ENCODE measurements around the gene CAMK1D. TPM values are rescaled to one million over a fixed set of nuclear protein-coding genes. Genes with fewer than 3 reads are reported as not detected.

The CAMK1D gene
- total RNA-seq, 1 experiment from 2014 or later, result 10.2 TPM

- TF ChIP-seq SMAD3 (CRISPR knock-in tag; IDR thresholded peaks at IDR 0.05; ENCODE audit: borderline replicate concordance) (no peak), MXD4 (CRISPR knock-in tag; IDR thresholded peaks at IDR 0.05; ENCODE audit: borderline replicate concordance) (no peak), SOX15 (CRISPR knock-in tag; IDR thresholded peaks at IDR 0.05) (no peak), ZNF671 (CRISPR knock-in tag; IDR thresholded peaks at IDR 0.05) (no peak)
- TF ChIP-seq, protein P1, sequence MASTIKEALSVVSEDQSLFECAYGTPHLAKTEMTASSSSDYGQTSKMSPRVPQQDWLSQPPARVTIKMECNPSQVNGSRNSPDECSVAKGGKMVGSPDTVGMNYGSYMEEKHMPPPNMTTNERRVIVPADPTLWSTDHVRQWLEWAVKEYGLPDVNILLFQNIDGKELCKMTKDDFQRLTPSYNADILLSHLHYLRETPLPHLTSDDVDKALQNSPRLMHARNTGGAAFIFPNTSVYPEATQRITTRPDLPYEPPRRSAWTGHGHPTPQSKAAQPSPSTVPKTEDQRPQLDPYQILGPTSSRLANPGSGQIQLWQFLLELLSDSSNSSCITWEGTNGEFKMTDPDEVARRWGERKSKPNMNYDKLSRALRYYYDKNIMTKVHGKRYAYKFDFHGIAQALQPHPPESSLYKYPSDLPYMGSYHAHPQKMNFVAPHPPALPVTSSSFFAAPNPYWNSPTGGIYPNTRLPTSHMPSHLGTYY (CRISPR knock-in tag; IDR thresholded peaks at IDR 0.05), result no peak
Observed at GRCh38 chr10:12785415-12785831, 436.1 kb downstream of the CAMK1D start (continued).

DNA sequence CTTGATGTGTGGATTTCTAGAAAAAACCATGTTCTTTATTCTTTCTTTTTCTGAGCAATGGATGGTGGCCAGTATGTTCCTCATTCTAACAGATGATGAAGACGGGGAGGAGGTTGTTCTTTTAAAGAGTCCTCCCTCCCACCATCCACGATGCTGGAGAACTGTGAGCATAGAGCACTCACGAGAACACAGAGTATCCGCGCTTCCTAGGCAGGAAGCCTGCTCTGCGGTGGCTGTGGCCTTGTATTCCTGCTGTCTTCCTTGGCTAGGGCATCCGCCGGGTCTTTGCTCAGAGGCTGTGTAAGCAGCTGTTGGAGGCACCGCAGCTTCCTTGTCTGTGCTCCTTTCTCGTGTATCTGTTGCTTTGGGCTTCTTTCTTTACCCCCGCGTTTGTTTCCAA is 437.9 kb downstream of the CAMK1D start:
- Mint-ChIP-seq H3K36me3 (peaks cover 11% of the 10 kb centered on the region), H3K27ac (no peak overlapping the region), H3K4me3 (no peak overlapping the region), H3K27me3 (ENCODE audit: low read depth) (no peaks in the 10 kb centered on the region; the same call in 1 of the 2 replicates), H3K9me3 (peaks cover 16% of the 10 kb centered on the region), H3K4me1 (peaks cover 3% of the 10 kb centered on the region; the same call in 1 of the 2 replicates)
- no peak for DNase-seq (ENCODE audit: low spot score)
- ATAC-seq, result no peak
- TF ChIP-seq, protein P2, sequence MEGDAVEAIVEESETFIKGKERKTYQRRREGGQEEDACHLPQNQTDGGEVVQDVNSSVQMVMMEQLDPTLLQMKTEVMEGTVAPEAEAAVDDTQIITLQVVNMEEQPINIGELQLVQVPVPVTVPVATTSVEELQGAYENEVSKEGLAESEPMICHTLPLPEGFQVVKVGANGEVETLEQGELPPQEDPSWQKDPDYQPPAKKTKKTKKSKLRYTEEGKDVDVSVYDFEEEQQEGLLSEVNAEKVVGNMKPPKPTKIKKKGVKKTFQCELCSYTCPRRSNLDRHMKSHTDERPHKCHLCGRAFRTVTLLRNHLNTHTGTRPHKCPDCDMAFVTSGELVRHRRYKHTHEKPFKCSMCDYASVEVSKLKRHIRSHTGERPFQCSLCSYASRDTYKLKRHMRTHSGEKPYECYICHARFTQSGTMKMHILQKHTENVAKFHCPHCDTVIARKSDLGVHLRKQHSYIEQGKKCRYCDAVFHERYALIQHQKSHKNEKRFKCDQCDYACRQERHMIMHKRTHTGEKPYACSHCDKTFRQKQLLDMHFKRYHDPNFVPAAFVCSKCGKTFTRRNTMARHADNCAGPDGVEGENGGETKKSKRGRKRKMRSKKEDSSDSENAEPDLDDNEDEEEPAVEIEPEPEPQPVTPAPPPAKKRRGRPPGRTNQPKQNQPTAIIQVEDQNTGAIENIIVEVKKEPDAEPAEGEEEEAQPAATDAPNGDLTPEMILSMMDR (IDR thresholded peaks at IDR 0.05), result no peak
- TF ChIP-seq ZNF121 (CRISPR knock-in tag; IDR thresholded peaks at IDR 0.05), result no peak
- no peak for TF ChIP-seq RORB (CRISPR knock-in tag; IDR thresholded peaks at IDR 0.05)
- TF ChIP-seq, protein P3, sequence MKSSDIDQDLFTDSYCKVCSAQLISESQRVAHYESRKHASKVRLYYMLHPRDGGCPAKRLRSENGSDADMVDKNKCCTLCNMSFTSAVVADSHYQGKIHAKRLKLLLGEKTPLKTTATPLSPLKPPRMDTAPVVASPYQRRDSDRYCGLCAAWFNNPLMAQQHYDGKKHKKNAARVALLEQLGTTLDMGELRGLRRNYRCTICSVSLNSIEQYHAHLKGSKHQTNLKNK (CRISPR knock-in tag; IDR thresholded peaks at IDR 0.05), result no peak
- TF ChIP-seq AR (CRISPR knock-in tag; IDR thresholded peaks at IDR 0.05), result no peak
- TF ChIP-seq, protein P4, sequence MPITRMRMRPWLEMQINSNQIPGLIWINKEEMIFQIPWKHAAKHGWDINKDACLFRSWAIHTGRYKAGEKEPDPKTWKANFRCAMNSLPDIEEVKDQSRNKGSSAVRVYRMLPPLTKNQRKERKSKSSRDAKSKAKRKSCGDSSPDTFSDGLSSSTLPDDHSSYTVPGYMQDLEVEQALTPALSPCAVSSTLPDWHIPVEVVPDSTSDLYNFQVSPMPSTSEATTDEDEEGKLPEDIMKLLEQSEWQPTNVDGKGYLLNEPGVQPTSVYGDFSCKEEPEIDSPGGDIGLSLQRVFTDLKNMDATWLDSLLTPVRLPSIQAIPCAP (CRISPR knock-in tag; IDR thresholded peaks at IDR 0.05), result no peak
- no peak for TF ChIP-seq NR2C2 (CRISPR knock-in tag; IDR thresholded peaks at IDR 0.05)
- POLR2A ChIA-PET, result no interaction called here
- CTCF ChIA-PET, result no interaction called here

DNA sequence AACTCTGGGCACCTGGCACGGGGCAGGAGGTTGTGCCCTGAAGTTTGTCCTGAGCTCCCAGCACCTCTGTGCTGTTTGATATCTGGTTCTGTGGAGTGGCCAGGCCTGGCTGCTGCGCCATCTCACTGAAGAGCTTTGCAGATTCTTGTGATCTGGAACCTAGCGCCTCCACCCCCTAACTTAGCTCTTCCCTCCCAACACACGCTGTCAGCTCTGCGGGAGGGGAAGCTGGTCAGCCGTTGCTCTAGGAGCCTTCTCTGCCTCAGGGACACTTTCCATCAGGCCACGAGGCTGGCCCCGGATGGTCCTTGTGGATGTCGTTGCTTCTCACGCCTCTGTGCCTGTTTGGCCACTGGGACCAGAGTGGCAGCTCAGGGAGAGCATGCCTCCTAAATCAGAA is 438.9 kb downstream of the CAMK1D start:
- POLR2A ChIA-PET, result no interaction called here
- ATAC-seq, result no peak

GRCh38 chr10:12790270-12790669 is 440.9 kb downstream of the CAMK1D start:
- no peak for TF ChIP-seq ATF3 (CRISPR knock-in tag; conservative IDR thresholded peaks at IDR 0.05)
- no peak for TF ChIP-seq MXD4 (CRISPR knock-in tag; IDR thresholded peaks at IDR 0.05; ENCODE audit: borderline replicate concordance)
- TF ChIP-seq MLX (CRISPR knock-in tag; IDR thresholded peaks at IDR 0.05), result no peak
- H3K36me3 Mint-ChIP-seq, result peaks cover 11% of the 10 kb centered on the region
- H3K4me3 Mint-ChIP-seq, result no peak overlapping the region
- no peak overlapping the region for H3K27ac Mint-ChIP-seq
- no peaks in the 10 kb centered on the region; the same call in 1 of the 2 replicates for H3K27me3 Mint-ChIP-seq (ENCODE audit: low read depth)
- H3K4me1 Mint-ChIP-seq, result no peaks in the 10 kb centered on the region
- DNase-seq (ENCODE audit: low spot score) (no peak), ATAC-seq (no peak)
- POLR2A ChIA-PET, result no interaction called here
- CTCF ChIA-PET, result interaction anchor here (1.0 kb wide), 1 partner anchor 8 kb away, joined by 3 read pairs; no protein-coding TSS in a partner anchor
- H3K9me3 Mint-ChIP-seq, result peaks cover 30% of the 10 kb centered on the region

More for the DNA sequence above, 438.9 kb downstream of the CAMK1D start:
- Mint-ChIP-seq H3K9me3 (peaks cover 23% of the 10 kb centered on the region), H3K27me3 (ENCODE audit: low read depth) (no peaks in the 10 kb centered on the region; the same call in 1 of the 2 replicates), H3K4me1 (no peaks in the 10 kb centered on the region), H3K27ac (no peak overlapping the region), H3K4me3 (no peak overlapping the region), H3K36me3 (peaks cover 11% of the 10 kb centered on the region)
- TF ChIP-seq, protein P3 (CRISPR knock-in tag; IDR thresholded peaks at IDR 0.05), result no peak
- TF ChIP-seq ZNF416 (CRISPR knock-in tag; IDR thresholded peaks at IDR 0.05), result no peak
- no peak for DNase-seq (ENCODE audit: low spot score)
- CTCF ChIA-PET, result interaction anchor here (0.9 kb wide), 1 partner anchor 16 kb away, joined by 3 read pairs; no protein-coding TSS in a partner anchor

All from WTC11 (cell line).